Stimulated activated naive CD8-positive, alpha-beta T cell treated with anti-CD3 and anti-CD28 coated beads, Interleukin-15, Interleukin-2, amounts not matched to agents 100 ng/mL and 50 ng/mL, for 24 hours (primary cell): ENCODE data around the gene AKAP6.

Experiments
- H3K27ac Mint-ChIP-seq: one replicate; pipeline ENCODE4 v1.8.0; 2021; ENCODE audit warnings: mild to moderate bottlenecking, mixed read lengths
- H3K27me3 Mint-ChIP-seq: one replicate; pipeline ENCODE4 v1.8.0; 2021; ENCODE audit warnings: mixed read lengths
- H3K36me3 Mint-ChIP-seq: one replicate; pipeline ENCODE4 v1.8.0; 2021; ENCODE audit warnings: low read depth, mixed read lengths
- H3K4me1 Mint-ChIP-seq: one replicate; pipeline ENCODE4 v1.8.0; 2021; ENCODE audit warnings: low read depth, mixed read lengths
- H3K4me3 Mint-ChIP-seq: one replicate; pipeline ENCODE4 v1.8.0; 2021; ENCODE audit warnings: mild to moderate bottlenecking, mixed read lengths
- H3K9me3 Mint-ChIP-seq: one replicate; pipeline ENCODE4 v1.8.0; 2021; ENCODE audit warnings: mixed read lengths

Gene AKAP6, protein sequence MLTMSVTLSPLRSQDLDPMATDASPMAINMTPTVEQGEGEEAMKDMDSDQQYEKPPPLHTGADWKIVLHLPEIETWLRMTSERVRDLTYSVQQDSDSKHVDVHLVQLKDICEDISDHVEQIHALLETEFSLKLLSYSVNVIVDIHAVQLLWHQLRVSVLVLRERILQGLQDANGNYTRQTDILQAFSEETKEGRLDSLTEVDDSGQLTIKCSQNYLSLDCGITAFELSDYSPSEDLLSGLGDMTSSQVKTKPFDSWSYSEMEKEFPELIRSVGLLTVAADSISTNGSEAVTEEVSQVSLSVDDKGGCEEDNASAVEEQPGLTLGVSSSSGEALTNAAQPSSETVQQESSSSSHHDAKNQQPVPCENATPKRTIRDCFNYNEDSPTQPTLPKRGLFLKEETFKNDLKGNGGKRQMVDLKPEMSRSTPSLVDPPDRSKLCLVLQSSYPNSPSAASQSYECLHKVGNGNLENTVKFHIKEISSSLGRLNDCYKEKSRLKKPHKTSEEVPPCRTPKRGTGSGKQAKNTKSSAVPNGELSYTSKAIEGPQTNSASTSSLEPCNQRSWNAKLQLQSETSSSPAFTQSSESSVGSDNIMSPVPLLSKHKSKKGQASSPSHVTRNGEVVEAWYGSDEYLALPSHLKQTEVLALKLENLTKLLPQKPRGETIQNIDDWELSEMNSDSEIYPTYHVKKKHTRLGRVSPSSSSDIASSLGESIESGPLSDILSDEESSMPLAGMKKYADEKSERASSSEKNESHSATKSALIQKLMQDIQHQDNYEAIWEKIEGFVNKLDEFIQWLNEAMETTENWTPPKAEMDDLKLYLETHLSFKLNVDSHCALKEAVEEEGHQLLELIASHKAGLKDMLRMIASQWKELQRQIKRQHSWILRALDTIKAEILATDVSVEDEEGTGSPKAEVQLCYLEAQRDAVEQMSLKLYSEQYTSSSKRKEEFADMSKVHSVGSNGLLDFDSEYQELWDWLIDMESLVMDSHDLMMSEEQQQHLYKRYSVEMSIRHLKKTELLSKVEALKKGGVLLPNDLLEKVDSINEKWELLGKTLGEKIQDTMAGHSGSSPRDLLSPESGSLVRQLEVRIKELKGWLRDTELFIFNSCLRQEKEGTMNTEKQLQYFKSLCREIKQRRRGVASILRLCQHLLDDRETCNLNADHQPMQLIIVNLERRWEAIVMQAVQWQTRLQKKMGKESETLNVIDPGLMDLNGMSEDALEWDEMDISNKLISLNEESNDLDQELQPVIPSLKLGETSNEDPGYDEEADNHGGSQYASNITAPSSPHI (N-terminal part only)

GRCh38 chr14:32329146-32329545 lies at the start of gene AKAP6:
TSS of gene AKAP6 (plus strand) at chr14:32329298. CDS start at chr14:32433494, 104,196 bp downstream.
- Mint-ChIP-seq H3K27ac (no peak within 1 kb of the TSS), H3K4me1 (peaks cover 4% of the 10 kb centered on the region)

DNA sequence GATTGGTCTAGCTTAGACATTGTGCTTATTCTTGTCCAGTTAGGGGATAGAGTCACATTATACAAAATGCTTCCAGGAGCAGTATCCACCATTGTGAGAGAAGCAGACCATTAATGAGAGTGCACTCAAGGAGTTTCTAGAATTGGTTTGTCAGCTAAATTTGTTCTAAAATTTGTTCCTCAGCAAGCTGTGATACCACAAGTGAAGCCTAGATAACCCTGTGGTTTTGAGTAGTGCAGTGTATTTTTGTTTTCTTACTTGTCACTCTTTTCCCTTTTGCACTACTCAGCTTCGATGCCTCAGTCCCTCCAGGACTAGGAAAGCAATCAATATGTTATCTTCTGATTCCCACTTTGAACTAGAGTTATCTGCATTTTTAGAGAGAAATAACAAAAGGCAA lies 42.5 kb upstream of the AKAP6 start:
- Mint-ChIP-seq H3K9me3 (peaks cover 17% of the 10 kb centered on the region), H3K36me3 (peaks cover 16% of the 10 kb centered on the region), H3K27ac (no peak overlapping the region), H3K4me3 (no peak overlapping the region), H3K4me1 (no peaks in the 10 kb centered on the region), H3K27me3 (no peaks in the 10 kb centered on the region)

More at GRCh38 chr14:32329146-32329545, at the start of gene AKAP6:
- Mint-ChIP-seq H3K9me3 (peaks cover 3% of the 10 kb centered on the region), H3K36me3 (no peaks in the 10 kb centered on the region), H3K4me3 (no peak within 1 kb of the TSS), H3K27me3 (no peaks in the 10 kb centered on the region)

DNA sequence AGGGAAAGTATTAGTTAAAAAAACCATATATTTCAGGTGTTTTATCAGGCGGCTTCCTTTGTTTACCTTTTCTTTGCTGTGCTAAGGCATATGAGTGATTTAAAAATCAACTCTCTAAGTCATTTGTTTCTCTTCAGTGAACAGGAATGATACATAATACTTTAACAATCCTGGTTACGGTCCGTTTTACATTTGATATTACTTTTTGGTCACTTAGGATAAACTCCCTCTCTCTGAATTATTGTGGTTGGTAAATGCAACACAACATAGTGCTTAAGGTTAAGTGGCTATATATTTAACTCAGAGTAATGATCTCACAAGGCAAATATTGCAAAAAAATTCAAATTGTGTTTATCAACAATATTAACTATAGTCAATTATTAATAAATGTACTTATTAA lies 32.7 kb upstream of the AKAP6 start:
- Mint-ChIP-seq H3K27ac (no peak overlapping the region), H3K27me3 (no peaks in the 10 kb centered on the region), H3K36me3 (peaks cover 5% of the 10 kb centered on the region), H3K9me3 (peaks cover 5% of the 10 kb centered on the region), H3K4me1 (no peaks in the 10 kb centered on the region), H3K4me3 (no peak overlapping the region)

DNA sequence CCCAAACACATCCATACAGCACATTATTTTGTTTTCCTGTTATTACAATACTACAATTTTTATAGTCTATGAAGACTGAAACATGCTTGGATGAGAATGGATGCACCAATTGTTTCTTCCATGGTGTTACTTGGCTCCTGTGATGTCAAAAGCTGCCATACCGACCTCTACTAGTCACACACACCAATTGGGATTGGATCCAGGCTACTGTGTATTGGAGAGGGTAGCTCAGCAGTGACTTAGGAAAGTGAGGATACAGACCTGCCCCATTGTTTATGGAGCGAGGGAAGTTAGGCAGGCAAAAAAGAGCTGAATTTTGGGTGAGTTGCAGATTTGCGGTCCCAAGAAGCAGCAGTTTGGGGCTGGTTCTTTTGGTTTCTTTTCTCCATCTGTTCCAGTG lies 30.8 kb upstream of the AKAP6 start:
- Mint-ChIP-seq H3K4me3 (no peak overlapping the region), H3K9me3 (no peaks in the 10 kb centered on the region), H3K36me3 (no peaks in the 10 kb centered on the region), H3K4me1 (no peaks in the 10 kb centered on the region), H3K27me3 (no peaks in the 10 kb centered on the region), H3K27ac (no peak overlapping the region)

GRCh38 chr14:32300136-32300535 lies 29.0 kb upstream of the AKAP6 start:
- H3K27me3 Mint-ChIP-seq, result no peaks in the 10 kb centered on the region
- H3K36me3 Mint-ChIP-seq, result no peaks in the 10 kb centered on the region
- H3K4me1 Mint-ChIP-seq, result no peaks in the 10 kb centered on the region
- no peak overlapping the region for H3K27ac Mint-ChIP-seq
- no peak overlapping the region for H3K4me3 Mint-ChIP-seq
- no peaks in the 10 kb centered on the region for H3K9me3 Mint-ChIP-seq

DNA sequence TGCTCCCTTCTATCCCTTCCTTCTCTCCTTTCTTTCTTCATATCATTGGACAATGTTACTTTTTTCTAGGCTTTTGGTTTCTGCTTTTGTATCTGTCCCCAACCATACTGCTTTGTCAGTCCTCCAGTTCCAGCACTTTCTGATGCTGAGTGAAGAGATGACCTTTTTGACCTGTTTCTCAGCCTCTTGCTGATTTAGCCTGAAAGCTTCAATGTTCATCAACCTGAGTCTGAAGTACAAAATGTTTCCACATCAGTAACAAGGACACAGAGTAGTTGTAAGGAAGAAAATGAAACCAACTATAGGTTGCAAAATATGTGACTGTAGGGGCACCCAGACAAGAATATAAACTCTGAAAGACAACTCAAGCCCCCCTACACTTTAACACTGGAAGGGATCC lies 25.2 kb upstream of the AKAP6 start:
- no peak overlapping the region for H3K27ac Mint-ChIP-seq
- no peaks in the 10 kb centered on the region for H3K36me3 Mint-ChIP-seq
- no peaks in the 10 kb centered on the region for H3K4me1 Mint-ChIP-seq
- no peak overlapping the region for H3K4me3 Mint-ChIP-seq
- H3K9me3 Mint-ChIP-seq, result peaks cover 2% of the 10 kb centered on the region
- no peaks in the 10 kb centered on the region for H3K27me3 Mint-ChIP-seq

GRCh38 chr14:32304296-32304695 lies 24.8 kb upstream of the AKAP6 start:
- Mint-ChIP-seq H3K27me3 (no peaks in the 10 kb centered on the region), H3K9me3 (peaks cover 4% of the 10 kb centered on the region), H3K4me1 (no peaks in the 10 kb centered on the region), H3K27ac (no peak overlapping the region), H3K36me3 (no peaks in the 10 kb centered on the region), H3K4me3 (no peak overlapping the region)

- Mint-ChIP-seq H3K27ac (no peak overlapping the region), H3K9me3 (peaks cover 4% of the 10 kb centered on the region)
These were observed 22.5 kb upstream of the AKAP6 start for GRCh38 chr14:32306549-32306948.

GRCh38 chr14:32307881-32308582 lies 21.1 kb upstream of the AKAP6 start:
- no peak overlapping the region for H3K4me3 Mint-ChIP-seq
- H3K27me3 Mint-ChIP-seq, result no peaks in the 10 kb centered on the region
- no peak overlapping the region for H3K27ac Mint-ChIP-seq
- H3K4me1 Mint-ChIP-seq, result no peaks in the 10 kb centered on the region
- H3K9me3 Mint-ChIP-seq, result peaks cover 4% of the 10 kb centered on the region
- no peaks in the 10 kb centered on the region for H3K36me3 Mint-ChIP-seq

More at GRCh38 chr14:32306549-32306948, 22.5 kb upstream of the AKAP6 start:
- H3K4me1 Mint-ChIP-seq, result no peaks in the 10 kb centered on the region
- H3K36me3 Mint-ChIP-seq, result no peaks in the 10 kb centered on the region
- no peak overlapping the region for H3K4me3 Mint-ChIP-seq
- no peaks in the 10 kb centered on the region for H3K27me3 Mint-ChIP-seq

DNA sequence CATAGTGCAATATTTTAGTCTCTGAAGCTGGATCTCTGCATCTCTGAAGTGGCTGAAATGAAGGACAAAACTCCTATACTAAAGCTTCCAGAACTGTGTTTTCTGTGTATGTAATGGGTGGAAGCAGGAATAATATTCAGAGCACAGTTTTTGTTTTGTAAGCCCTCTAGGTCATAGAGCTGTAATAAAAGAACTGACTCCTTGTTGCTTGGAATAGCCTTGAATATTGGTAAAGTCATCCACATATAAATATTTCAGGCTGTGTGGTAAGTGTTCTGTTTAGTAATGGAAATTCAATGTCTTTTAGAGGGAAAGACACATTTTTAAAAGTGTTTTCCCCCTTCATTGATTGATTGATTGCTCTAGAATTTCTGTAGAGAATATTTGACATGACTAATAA lies 18.2 kb upstream of the AKAP6 start:
- H3K4me1 Mint-ChIP-seq, result no peaks in the 10 kb centered on the region
- H3K36me3 Mint-ChIP-seq, result no peaks in the 10 kb centered on the region
- H3K27me3 Mint-ChIP-seq, result no peaks in the 10 kb centered on the region
- H3K9me3 Mint-ChIP-seq, result peaks cover 4% of the 10 kb centered on the region
- no peak overlapping the region for H3K27ac Mint-ChIP-seq
- no peak overlapping the region for H3K4me3 Mint-ChIP-seq

DNA sequence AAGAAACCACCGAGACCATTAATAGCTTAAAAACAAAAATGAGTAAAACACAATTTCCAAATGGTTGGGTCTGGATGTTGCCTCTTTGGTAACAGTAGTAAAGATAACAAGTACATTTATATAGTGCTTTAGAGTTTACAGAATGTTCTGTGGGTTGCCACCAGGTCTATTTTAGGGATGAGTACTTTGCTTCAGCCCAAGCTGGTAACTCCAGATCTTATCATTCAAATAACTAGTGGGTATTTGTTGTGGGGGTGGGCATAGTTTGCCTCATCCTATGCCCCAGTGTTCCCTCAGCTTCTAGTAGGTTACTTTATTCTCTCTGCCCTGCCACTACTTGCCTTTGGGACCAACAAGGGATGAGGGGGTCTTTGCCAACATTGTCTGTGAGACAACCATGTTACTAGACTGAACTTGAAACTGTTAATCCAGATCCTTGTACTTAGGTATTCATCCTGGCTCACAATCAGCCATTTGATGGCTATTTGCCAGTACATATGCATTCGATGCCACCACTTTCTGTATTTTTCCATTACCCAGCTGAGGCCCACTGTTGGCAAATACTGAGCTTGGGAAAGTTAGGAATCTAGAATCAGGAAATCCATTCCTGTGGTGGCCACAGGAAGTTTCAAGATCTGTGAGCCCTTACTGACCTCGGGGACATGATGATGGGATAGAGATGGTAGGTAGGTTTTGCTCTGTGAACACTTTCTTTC lies 17.6 kb upstream of the AKAP6 start:
- no peaks in the 10 kb centered on the region for H3K36me3 Mint-ChIP-seq
- no peak overlapping the region for H3K4me3 Mint-ChIP-seq
- no peaks in the 10 kb centered on the region for H3K4me1 Mint-ChIP-seq
- H3K9me3 Mint-ChIP-seq, result peaks cover 4% of the 10 kb centered on the region
- H3K27ac Mint-ChIP-seq, result no peak overlapping the region
- H3K27me3 Mint-ChIP-seq, result no peaks in the 10 kb centered on the region

- Mint-ChIP-seq H3K9me3 (peaks cover 4% of the 10 kb centered on the region), H3K4me1 (no peaks in the 10 kb centered on the region), H3K4me3 (no peak overlapping the region), H3K27me3 (no peaks in the 10 kb centered on the region), H3K27ac (no peak overlapping the region), H3K36me3 (no peaks in the 10 kb centered on the region)
These were observed 17.1 kb upstream of the AKAP6 start for GRCh38 chr14:32312010-32312331.

GRCh38 chr14:32313844-32314376 lies 15.2 kb upstream of the AKAP6 start:
- no peak overlapping the region for H3K4me3 Mint-ChIP-seq
- H3K27ac Mint-ChIP-seq, result no peak overlapping the region
- no peaks in the 10 kb centered on the region for H3K4me1 Mint-ChIP-seq
- no peaks in the 10 kb centered on the region for H3K36me3 Mint-ChIP-seq
- H3K27me3 Mint-ChIP-seq, result no peaks in the 10 kb centered on the region
- peaks cover 2% of the 10 kb centered on the region for H3K9me3 Mint-ChIP-seq
